Neuronal stem cell (in vitro differentiated cells): ENCODE measurements around the gene TJAP1.

Experiments used
- DNase-seq: peaks from one replicate; pipeline ENCODE4 v3.0.0-alpha.2; 2013; ENCODE audit warnings: low spot score
- H2AFZ ChIP-seq: one replicate; pipeline ENCODE4 v1.6.1; 2013; ENCODE audit warnings: mild to moderate bottlenecking, low read length, inconsistent platforms
- H2AK5ac ChIP-seq: 2 replicates; pipeline ENCODE4 v1.6.1; 2013; ENCODE audit warnings: low read depth, mild to moderate bottlenecking, inconsistent platforms, low read length, moderate library complexity, mixed read lengths
- H2BK120ac ChIP-seq: 2 replicates; pipeline ENCODE4 v1.6.1; 2013; ENCODE audit warnings: low read depth, mild to moderate bottlenecking, inconsistent platforms, low read length, moderate library complexity, mixed read lengths
- H2BK12ac ChIP-seq: one replicate; pipeline ENCODE4 v1.6.1; 2013; ENCODE audit warnings: low read length, inconsistent platforms
- H2BK15ac ChIP-seq: 2 replicates; pipeline ENCODE4 v1.6.1; 2013; ENCODE audit warnings: mild to moderate bottlenecking, low read length, inconsistent platforms, mixed read lengths
- H2BK5ac ChIP-seq: one replicate; pipeline ENCODE4 v1.6.1; 2013; ENCODE audit warnings: inconsistent platforms, mild to moderate bottlenecking, low read length, moderate library complexity
- H3K14ac ChIP-seq: one replicate; pipeline ENCODE4 v1.6.1; 2013; ENCODE audit warnings: low read length, inconsistent platforms
- H3K18ac ChIP-seq: 2 replicates; pipeline ENCODE4 v1.6.1; 2013; ENCODE audit warnings: low read length, inconsistent platforms
- H3K23ac ChIP-seq: 2 replicates; pipeline ENCODE4 v1.6.1; 2013; ENCODE audit warnings: low read depth, mild to moderate bottlenecking, mixed read lengths, low read length, inconsistent platforms; ENCODE audit not compliant: poor library complexity
- H3K27ac ChIP-seq: replicated peaks from 3 replicates; pipeline ENCODE4 v1.5.1; 2013; ENCODE audit warnings: low read length, inconsistent platforms
- H3K27me3 ChIP-seq, 3 experiments: 2 replicates each; pipeline ENCODE4 v1.6.1; 2013; ENCODE audit warnings: low read length in 3 of 3, mild to moderate bottlenecking in 2 of 3, inconsistent platforms in 1 of 3, low read depth in 1 of 3, mixed read lengths in 1 of 3, moderate library complexity in 1 of 3; ENCODE audit not compliant: control insufficient read depth in 3 of 3, insufficient read depth in 3 of 3
- H3K36me3 ChIP-seq, 2 donors: replicated peaks in 1 of 2; 2 replicates each; pipeline ENCODE4 v1.6.1; 2013; ENCODE audit warnings: low read length in 2 of 2; ENCODE audit not compliant: control insufficient read depth in 2 of 2, insufficient read depth in 2 of 2
- H3K4ac ChIP-seq: 2 replicates; pipeline ENCODE4 v1.6.1; 2013; ENCODE audit warnings: inconsistent platforms, mild to moderate bottlenecking, low read length, moderate library complexity
- H3K4me1 ChIP-seq, 2 donors: 1 replicate in 1 of 2; 2 replicates in 1 of 2; pipeline ENCODE4 v1.6.1; 2013; ENCODE audit warnings: low read length in 2 of 2, low read depth in 1 of 2; ENCODE audit not compliant: control insufficient read depth in 2 of 2, insufficient read depth in 1 of 2
- H3K4me2 ChIP-seq: one replicate; pipeline ENCODE4 v1.6.1; 2013; ENCODE audit warnings: mild to moderate bottlenecking, low read length, inconsistent platforms; ENCODE audit not compliant: insufficient read depth, poor library complexity, severe bottlenecking
- H3K4me3 ChIP-seq, 2 donors: 2 replicates each; pipeline ENCODE4 v1.5.1; 2013; ENCODE audit warnings: low read length in 2 of 2, mild to moderate bottlenecking in 2 of 2, inconsistent platforms in 1 of 2, moderate library complexity in 1 of 2
- H3K79me1 ChIP-seq: one replicate; pipeline ENCODE4 v1.6.1; 2013; ENCODE audit warnings: low read depth, mild to moderate bottlenecking, inconsistent platforms, low read length, moderate library complexity
- H3K9ac ChIP-seq: one replicate; pipeline ENCODE4 v1.6.1; 2013; ENCODE audit warnings: mild to moderate bottlenecking, low read depth, low read length, inconsistent platforms; ENCODE audit not compliant: poor library complexity
- H3K9me3 ChIP-seq, 2 donors: replicated peaks in 1 of 2; 2 replicates each; pipeline versions ENCODE3 to v1.6.1; 2013; ENCODE audit warnings: low read length in 2 of 2, mild to moderate bottlenecking in 2 of 2, inconsistent platforms in 1 of 2, low read depth in 1 of 2, mixed read lengths in 1 of 2, moderate library complexity in 1 of 2; ENCODE audit not compliant: control insufficient read depth in 2 of 2, insufficient read depth in 1 of 2
- H4K8ac ChIP-seq: one replicate; pipeline ENCODE4 v1.6.1; 2013; ENCODE audit warnings: low read depth, mild to moderate bottlenecking, inconsistent platforms, low read length, moderate library complexity
- H4K91ac ChIP-seq: one replicate; pipeline ENCODE4 v1.6.1; 2013; ENCODE audit warnings: low read length, low read depth, mild to moderate bottlenecking, inconsistent platforms; ENCODE audit not compliant: poor library complexity
- WGBS, 2 donors: extraction: QIAGEN DNeasy Blood & Tissue Kit; methylation state at CpG; one replicate each; pipeline ENCODE4 v1.1.7; 2013; ENCODE audit warnings: missing lambda C conversion rate in 2 of 2, mixed read lengths in 1 of 2; ENCODE audit not compliant: insufficient read length in 2 of 2, insufficient replicate concordance in 1 of 2; ENCODE audit errors: extremely low coverage in 2 of 2; 5-methylcytosine and 5-hydroxymethylcytosine counted together

Gene TJAP1

GRCh38 chr6:43469947-43470346 is 7.4 kb upstream of the TJAP1 start:
- Histone ChIP-seq H2BK12ac (no peak overlapping the region), H4K8ac (no peak overlapping the region), H3K27ac (no peak overlapping the region), H3K4ac (no peak overlapping the region), H2BK15ac (no peak overlapping the region), H3K9ac (no peak overlapping the region), H3K4me3 (no peak overlapping the region), H3K23ac (no peak overlapping the region), H3K27me3 (peaks cover 0 to 23% (median 0%) of the 10 kb centered on the region in 3 experiments), H3K79me1 (no peaks in the 10 kb centered on the region), H3K4me2 (no peak overlapping the region), H3K14ac (no peak overlapping the region), H3K36me3 (no peaks in the 10 kb centered on the region), H4K91ac (no peak overlapping the region), H2AFZ (no peak overlapping the region), H2BK120ac (no peak overlapping the region), H2BK5ac (no peak overlapping the region), H3K9me3 (peaks cover 0 to 2% of the 10 kb centered on the region in 2 donors), H3K18ac (no peak overlapping the region), H2AK5ac (no peak overlapping the region), H3K4me1 (peaks cover 9% of the 10 kb centered on the region in 2 donors)
- no peak for DNase-seq
- no CpG with 5 or more reads among the region's 7 CpGs for WGBS, 2 donors

- no peak overlapping the region for H3K14ac ChIP-seq
- H3K23ac ChIP-seq, result no peak overlapping the region
- H3K36me3 ChIP-seq, result no peaks in the 10 kb centered on the region
- no peak overlapping the region for H3K18ac ChIP-seq
- H2AFZ ChIP-seq, result no peak overlapping the region
- no peak overlapping the region for H2AK5ac ChIP-seq
- H3K4me1 ChIP-seq, result peaks cover 9% of the 10 kb centered on the region in 2 donors
- no CpG with 5 or more reads among the region's 1 CpG for WGBS, 2 donors
- no peak overlapping the region for H2BK15ac ChIP-seq
- no peak overlapping the region for H2BK120ac ChIP-seq
- no peak overlapping the region for H4K8ac ChIP-seq
- H2BK5ac ChIP-seq, result no peak overlapping the region
- H3K4ac ChIP-seq, result no peak overlapping the region
- no peak overlapping the region for H3K4me3 ChIP-seq
- H3K9ac ChIP-seq, result no peak overlapping the region
- no peak overlapping the region for H3K27ac ChIP-seq
- H3K4me2 ChIP-seq, result no peak overlapping the region
- DNase-seq, result no peak
- H3K27me3 ChIP-seq, result peaks cover 0 to 19% (median 0%) of the 10 kb centered on the region in 3 experiments
- no peak overlapping the region for H4K91ac ChIP-seq
- H2BK12ac ChIP-seq, result no peak overlapping the region
- H3K9me3 ChIP-seq, result peaks cover 0 to 2% of the 10 kb centered on the region in 2 donors
- no peaks in the 10 kb centered on the region for H3K79me1 ChIP-seq
Observed at GRCh38 chr6:43471399-43471798, 6.0 kb upstream of the TJAP1 start.

GRCh38 chr6:43472515-43472914 is 4.9 kb upstream of the TJAP1 start:
- Histone ChIP-seq H3K27me3 (peaks cover 0 to 11% (median 0%) of the 10 kb centered on the region in 3 experiments), H3K23ac (no peak overlapping the region), H3K9me3 (peaks cover 0 to 2% of the 10 kb centered on the region in 2 donors), H4K91ac (no peak overlapping the region), H3K18ac (no peak overlapping the region), H3K4me1 (peaks cover 9 to 11% of the 10 kb centered on the region in 2 donors), H3K36me3 (no peaks in the 10 kb centered on the region), H2BK120ac (no peak overlapping the region), H4K8ac (no peak overlapping the region), H3K14ac (no peak overlapping the region), H2BK5ac (no peak overlapping the region), H3K4ac (no peak overlapping the region), H3K27ac (no peak overlapping the region), H2BK12ac (no peak overlapping the region), H3K4me2 (no peak overlapping the region), H2AK5ac (no peak overlapping the region), H3K9ac (no peak overlapping the region), H3K4me3 (no peak overlapping the region), H2AFZ (no peak overlapping the region), H2BK15ac (no peak overlapping the region), H3K79me1 (no peaks in the 10 kb centered on the region)
- DNase-seq, result no peak
- no CpG with 5 or more reads among the region's 4 CpGs for WGBS, 2 donors

DNA sequence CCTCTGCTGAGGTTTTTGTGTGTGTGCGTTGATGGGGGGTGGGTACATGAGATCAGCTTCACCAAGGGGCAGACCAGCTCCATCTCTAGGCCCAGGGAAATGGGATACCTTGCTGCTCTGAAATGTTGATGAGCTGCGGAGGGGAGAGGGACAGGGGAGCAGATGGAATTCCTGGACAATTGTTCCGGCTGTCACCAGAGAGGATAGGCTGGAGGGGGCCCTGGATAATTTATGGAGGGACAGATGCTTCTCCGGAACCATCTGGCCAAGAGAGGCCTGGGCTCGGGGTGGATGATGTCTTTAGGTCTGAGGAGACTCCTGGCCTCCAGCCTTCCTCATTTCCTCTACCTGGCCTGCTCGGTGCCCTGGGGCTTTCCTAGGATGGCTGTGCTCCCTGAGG is 1.9 kb upstream of the TJAP1 start:
- no peaks in the 10 kb centered on the region for H3K27me3 ChIP-seq
- no peak overlapping the region for H4K91ac ChIP-seq
- no CpG with 5 or more reads among the region's 6 CpGs for WGBS, 2 donors

More for the DNA sequence above, 1.9 kb upstream of the TJAP1 start:
- no peak for DNase-seq
- Histone ChIP-seq H3K23ac (no peak overlapping the region), H3K18ac (no peak overlapping the region), H4K8ac (no peak overlapping the region), H3K27ac (no peak overlapping the region), H3K9me3 (no peaks in the 10 kb centered on the region), H3K4me3 (no peak overlapping the region), H2BK15ac (no peak overlapping the region), H3K9ac (no peak overlapping the region), H2AK5ac (no peak overlapping the region), H3K4ac (no peak overlapping the region), H3K4me2 (no peak overlapping the region), H2BK120ac (no peak overlapping the region), H2BK12ac (no peak overlapping the region), H3K36me3 (peaks cover 0 to 2% of the 10 kb centered on the region in 2 donors), H3K4me1 (peaks cover 7 to 10% of the 10 kb centered on the region in 2 donors), H2AFZ (peak overlapping the region; percentile 52), H2BK5ac (no peak overlapping the region), H3K79me1 (peaks cover 4% of the 10 kb centered on the region), H3K14ac (no peak overlapping the region)
